ENCODE measurements around the gene TREH.

TREH gene

GRCh38 chr11:118629761-118630661 lies 49.4 kb downstream of the TREH start:
- Mint-ChIP-seq H3K36me3 (ENCODE audit: low read depth) (no peaks in the 10 kb centered on the region), H3K27ac (no peak overlapping the region), H3K4me1 (ENCODE audit: low read depth) (no peaks in the 10 kb centered on the region), H3K27me3 (ENCODE audit: low read depth) (peaks cover 3% of the 10 kb centered on the region), H3K4me3 (no peak overlapping the region), H3K9me3 (no peaks in the 10 kb centered on the region)
- DNase-seq (ENCODE audit: low spot score) = no peak

DNA sequence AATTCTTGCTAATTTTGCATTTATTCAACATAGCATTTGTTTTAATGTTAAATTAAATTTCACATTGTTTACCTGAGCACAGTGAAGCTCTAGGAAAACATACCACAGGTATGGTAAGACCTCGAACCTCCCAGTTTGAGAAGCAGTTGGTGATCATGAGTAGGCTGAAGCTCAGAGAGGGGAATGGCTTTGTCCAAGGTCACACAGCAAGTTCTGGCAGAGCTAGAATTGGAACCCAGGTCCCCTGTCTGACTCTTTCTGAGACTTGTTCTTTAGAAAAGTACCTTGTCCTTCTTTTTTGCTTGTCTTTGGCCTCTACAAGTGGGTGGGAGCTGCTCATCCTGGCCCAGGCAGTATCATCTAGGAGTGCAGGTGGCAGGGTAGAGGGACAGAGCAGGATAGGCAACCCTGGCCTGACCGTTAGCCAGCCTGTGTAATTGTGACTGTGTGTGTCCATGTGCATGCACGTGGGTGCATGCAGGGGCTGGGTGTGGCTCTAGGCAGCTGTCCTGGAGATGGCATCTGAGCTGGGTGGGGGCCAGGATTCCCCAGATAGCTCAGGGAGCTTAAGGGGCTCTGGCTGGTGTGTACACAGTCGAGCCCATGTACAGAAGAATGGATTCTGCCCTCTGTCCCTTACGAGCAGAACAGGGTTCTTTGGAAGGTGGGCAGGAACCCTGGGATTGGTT lies 50.4 kb downstream of the TREH start:
- H3K4me1 Mint-ChIP-seq (ENCODE audit: low read depth) = no peaks in the 10 kb centered on the region
- H3K27me3 Mint-ChIP-seq (ENCODE audit: low read depth) = peaks cover 3% of the 10 kb centered on the region
- no peak overlapping the region for H3K4me3 Mint-ChIP-seq
- H3K27ac Mint-ChIP-seq = no peak overlapping the region
- no peaks in the 10 kb centered on the region for H3K9me3 Mint-ChIP-seq
- no peaks in the 10 kb centered on the region for H3K36me3 Mint-ChIP-seq (ENCODE audit: low read depth)
- DNase-seq (ENCODE audit: low spot score) = no peak

GRCh38 chr11:118628432-118628831 lies 51.0 kb downstream of the TREH start:
- Mint-ChIP-seq H3K4me1 (ENCODE audit: low read depth) (no peaks in the 10 kb centered on the region), H3K4me3 (no peak overlapping the region), H3K27ac (no peak overlapping the region), H3K27me3 (ENCODE audit: low read depth) (peaks cover 3% of the 10 kb centered on the region), H3K9me3 (no peaks in the 10 kb centered on the region), H3K36me3 (ENCODE audit: low read depth) (no peaks in the 10 kb centered on the region)
- DNase-seq (ENCODE audit: low spot score) = no peak

GRCh38 chr11:118628031-118628430 lies 51.4 kb downstream of the TREH start:
- no peaks in the 10 kb centered on the region for H3K36me3 Mint-ChIP-seq (ENCODE audit: low read depth)
- no peak overlapping the region for H3K4me3 Mint-ChIP-seq
- peaks cover 5% of the 10 kb centered on the region for H3K27me3 Mint-ChIP-seq (ENCODE audit: low read depth)
- H3K27ac Mint-ChIP-seq = no peak overlapping the region
- no peaks in the 10 kb centered on the region for H3K4me1 Mint-ChIP-seq (ENCODE audit: low read depth)
- no peaks in the 10 kb centered on the region for H3K9me3 Mint-ChIP-seq
- no peak for DNase-seq (ENCODE audit: low spot score)

DNA sequence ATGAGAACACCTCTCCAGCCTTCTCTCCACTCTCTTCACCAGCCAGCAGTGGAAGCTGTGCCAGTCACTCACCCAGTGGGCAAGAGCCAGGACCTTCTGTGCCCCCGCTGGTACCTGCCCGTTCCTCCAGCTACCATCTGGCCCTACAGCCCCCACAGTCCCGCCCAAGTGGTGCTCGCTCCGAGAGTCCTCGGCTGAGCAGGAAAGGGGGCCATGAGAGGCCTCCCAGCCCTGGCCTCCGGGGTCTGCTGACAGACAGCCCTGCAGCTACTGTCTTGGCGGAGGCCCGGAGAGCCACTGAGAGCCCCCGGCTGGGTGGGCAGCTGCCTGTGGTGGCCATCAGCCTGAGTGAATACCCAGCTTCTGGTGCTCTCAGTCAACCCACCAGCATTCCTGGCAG lies 51.9 kb downstream of the TREH start:
- no peak for DNase-seq (ENCODE audit: low spot score)
- Mint-ChIP-seq H3K27ac (no peak overlapping the region), H3K4me3 (no peak overlapping the region), H3K4me1 (ENCODE audit: low read depth) (no peaks in the 10 kb centered on the region), H3K27me3 (ENCODE audit: low read depth) (peaks cover 7% of the 10 kb centered on the region), H3K9me3 (no peaks in the 10 kb centered on the region), H3K36me3 (ENCODE audit: low read depth) (no peaks in the 10 kb centered on the region)

DNA sequence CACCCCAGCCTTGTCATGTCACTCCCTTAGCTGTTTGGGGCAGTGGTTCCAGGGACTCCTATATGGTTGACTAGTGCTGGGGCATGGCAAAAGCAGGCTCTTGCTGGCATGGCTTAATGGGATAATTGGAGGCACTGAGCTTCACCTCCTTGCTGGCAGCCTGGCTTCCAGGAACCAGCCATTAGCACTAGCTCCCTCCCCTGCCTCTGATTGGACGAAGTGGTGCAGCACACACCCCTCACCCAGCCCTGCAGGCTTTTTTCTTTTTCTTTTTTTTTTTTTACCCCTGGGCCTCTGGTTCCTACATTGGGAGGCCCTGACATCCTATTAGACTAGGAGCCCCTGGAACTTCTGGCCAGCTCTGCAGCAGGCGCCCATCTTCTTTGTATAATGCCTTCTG lies 53.5 kb downstream of the TREH start:
- Mint-ChIP-seq H3K27me3 (ENCODE audit: low read depth) (peaks cover 15% of the 10 kb centered on the region), H3K9me3 (no peaks in the 10 kb centered on the region), H3K36me3 (ENCODE audit: low read depth) (no peaks in the 10 kb centered on the region), H3K4me1 (ENCODE audit: low read depth) (no peaks in the 10 kb centered on the region), H3K4me3 (no peak overlapping the region), H3K27ac (no peak overlapping the region)
- no peak for DNase-seq (ENCODE audit: low spot score)

DNA sequence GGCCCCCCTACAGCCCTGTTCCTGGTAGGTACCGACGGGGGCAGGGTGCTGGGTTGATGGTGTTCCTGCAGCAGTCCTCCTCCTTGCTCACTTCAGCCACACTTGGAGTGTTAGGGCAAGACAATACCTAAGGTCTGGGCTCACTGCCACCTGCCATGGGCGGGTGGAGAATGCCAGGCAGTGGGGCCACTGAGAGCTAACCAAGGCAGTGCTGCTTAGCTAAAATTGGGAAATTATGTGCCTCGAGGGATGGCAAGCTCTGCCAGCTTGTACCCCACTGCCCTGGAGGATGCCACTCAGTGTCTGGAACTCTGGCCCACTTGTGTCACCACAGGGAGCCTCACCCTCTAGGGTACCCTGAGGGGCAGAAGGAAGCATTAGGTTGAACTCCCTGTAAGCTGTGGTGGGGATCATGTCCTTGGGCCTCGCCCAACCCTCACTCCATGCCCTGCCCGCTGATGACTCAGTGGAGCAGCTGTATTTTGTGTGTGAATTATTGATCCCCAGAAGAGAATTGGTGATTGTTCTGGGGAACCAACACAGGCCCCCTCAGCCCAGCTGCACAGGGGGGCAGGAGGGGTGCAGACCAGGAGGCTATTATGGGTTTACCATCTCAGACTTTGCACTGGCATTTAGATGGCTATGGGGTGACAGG lies 54.3 kb downstream of the TREH start:
- Mint-ChIP-seq H3K27me3 (ENCODE audit: low read depth) (peaks cover 22% of the 10 kb centered on the region), H3K4me1 (ENCODE audit: low read depth) (peaks cover 1% of the 10 kb centered on the region), H3K27ac (no peak overlapping the region), H3K4me3 (no peak overlapping the region), H3K9me3 (no peaks in the 10 kb centered on the region), H3K36me3 (ENCODE audit: low read depth) (no peaks in the 10 kb centered on the region)
- no peak for DNase-seq (ENCODE audit: low spot score)

- H3K4me1 Mint-ChIP-seq (ENCODE audit: low read depth) = peaks cover 1% of the 10 kb centered on the region
- H3K4me3 Mint-ChIP-seq = no peak overlapping the region
- DNase-seq (ENCODE audit: low spot score) = no peak
- no peak overlapping the region for H3K27ac Mint-ChIP-seq
- peaks cover 28% of the 10 kb centered on the region for H3K27me3 Mint-ChIP-seq (ENCODE audit: low read depth)
- no peaks in the 10 kb centered on the region for H3K36me3 Mint-ChIP-seq (ENCODE audit: low read depth)
- no peaks in the 10 kb centered on the region for H3K9me3 Mint-ChIP-seq
Measured at GRCh38 chr11:118623269-118623655, 56.2 kb downstream of the TREH start.

GRCh38 chr11:118622376-118623268 lies 56.8 kb downstream of the TREH start:
- no peak for DNase-seq (ENCODE audit: low spot score)
- no peak overlapping the region for H3K27ac Mint-ChIP-seq
- peaks cover 28% of the 10 kb centered on the region for H3K27me3 Mint-ChIP-seq (ENCODE audit: low read depth)
- H3K4me3 Mint-ChIP-seq = no peak overlapping the region
- H3K9me3 Mint-ChIP-seq = no peaks in the 10 kb centered on the region
- peaks cover 1% of the 10 kb centered on the region for H3K4me1 Mint-ChIP-seq (ENCODE audit: low read depth)
- no peaks in the 10 kb centered on the region for H3K36me3 Mint-ChIP-seq (ENCODE audit: low read depth)

- Mint-ChIP-seq H3K4me3 (peak overlapping the region; percentile 22), H3K27me3 (ENCODE audit: low read depth) (peaks cover 28% of the 10 kb centered on the region), H3K36me3 (ENCODE audit: low read depth) (no peaks in the 10 kb centered on the region), H3K9me3 (no peaks in the 10 kb centered on the region), H3K27ac (no peak overlapping the region), H3K4me1 (ENCODE audit: low read depth) (peaks cover 1% of the 10 kb centered on the region)
- DNase-seq (ENCODE audit: low spot score) = no peak
Measured at GRCh38 chr11:118621784-118622375, 57.6 kb downstream of the TREH start.

- no peaks in the 10 kb centered on the region for H3K36me3 Mint-ChIP-seq (ENCODE audit: low read depth)
- H3K27ac Mint-ChIP-seq = no peak overlapping the region
- peaks cover 28% of the 10 kb centered on the region for H3K27me3 Mint-ChIP-seq (ENCODE audit: low read depth)
- H3K4me3 Mint-ChIP-seq = peak overlapping the region; percentile 59
- no peaks in the 10 kb centered on the region for H3K9me3 Mint-ChIP-seq
- DNase-seq (ENCODE audit: low spot score) = no peak
- H3K4me1 Mint-ChIP-seq (ENCODE audit: low read depth) = peaks cover 1% of the 10 kb centered on the region
Measured at GRCh38 chr11:118621071-118621783, 58.2 kb downstream of the TREH start.

GRCh38 chr11:118620529-118621070 lies 58.9 kb downstream of the TREH start:
- Mint-ChIP-seq H3K27me3 (ENCODE audit: low read depth) (peaks cover 28% of the 10 kb centered on the region), H3K4me3 (peak overlapping the region; percentile 59), H3K4me1 (ENCODE audit: low read depth) (peaks cover 1% of the 10 kb centered on the region), H3K36me3 (ENCODE audit: low read depth) (no peaks in the 10 kb centered on the region), H3K27ac (no peak overlapping the region), H3K9me3 (no peaks in the 10 kb centered on the region)
- no peak for DNase-seq (ENCODE audit: low spot score)

Data from T-helper 2 cell treated with Interferon-gamma antibody and Interleukin-4, amounts not matched to agents 5 μg/mL and 100 μg/mL, for 36 hours (primary cell).